Left ventricle myocardium inferior (tissue), 1 donor: ENCODE measurements around the gene SPATA6L. TPM values are rescaled to one million over a fixed set of nuclear protein-coding genes. Genes with fewer than 3 reads are reported as not detected.

Experiments used
- DNase-seq: peaks from one replicate; pipeline ENCODE4 v3.0.0-alpha.2; 2020
- H3K27ac ChIP-seq: fragments of 200-600 bp; replicated peaks from 2 replicates; pipeline ENCODE4 v1.8.0; 2021
- H3K27me3 ChIP-seq: fragments of 200-600 bp; 2 replicates; pipeline ENCODE4 v1.8.0; 2021; ENCODE audit warnings: low read depth
- H3K36me3 ChIP-seq: fragments of 200-600 bp; 2 replicates; pipeline ENCODE4 v1.8.0; 2021
- H3K4me1 ChIP-seq: fragments of 200-600 bp; 2 replicates; pipeline ENCODE4 v1.8.0; 2021
- H3K4me3 ChIP-seq: fragments of 200-600 bp; 2 replicates; pipeline ENCODE4 v1.8.0; 2021; ENCODE audit warnings: mild to moderate bottlenecking, moderate library complexity
- H3K9me3 ChIP-seq: fragments of 200-600 bp; replicated peaks from 2 replicates; pipeline ENCODE4 v1.8.0; 2021
- intact Hi-C: fragments of 100-400 bp; cut with micrococcal nuclease; formaldehyde crosslinking; loops from one replicate; pipeline ENCODE4 v1.11.0; 2022
- total RNA-seq: library from RNA; stranded (reverse); fragmentation: NEBNext Ultra II Directional; extraction: Animal tissue kit (Norgen Biotek cat#: 25700); gene quantifications from one replicate; pipeline ENCODE4 v1.2.1, GENCODE V29; 2021
- TF ChIP-seq, protein P1 (sequence below): fragments of 200-600 bp; IDR thresholded peaks from 2 replicates; pipeline ENCODE4 v1.8.0; 2021; ENCODE audit warnings: antibody characterized with exemption, mild to moderate bottlenecking, borderline replicate concordance
- donor health status: DM: no; HTN: yes; CAD: no; lungs with severe emphysema.

SPATA6L gene
- total RNA-seq, 1 donor from 2014 or later: 0.96 TPM

DNA sequence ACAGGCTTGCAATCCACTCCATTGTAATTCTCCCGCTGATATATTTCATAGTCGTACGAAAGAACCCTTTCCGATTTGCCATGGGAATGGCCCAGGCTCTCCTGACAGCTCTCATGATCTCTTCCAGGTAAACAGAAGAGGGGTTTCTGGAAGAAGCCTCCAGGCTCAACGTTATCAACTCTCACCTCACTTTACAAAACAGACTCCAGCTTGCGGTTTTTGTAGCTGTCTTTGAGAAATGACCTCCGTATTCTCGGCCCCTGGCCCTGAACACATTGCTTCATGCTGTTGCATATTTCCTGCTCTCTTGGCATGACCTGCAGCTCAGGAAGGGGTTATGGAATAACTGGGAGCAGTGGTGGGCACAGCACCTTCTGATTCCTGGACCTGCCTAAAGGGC lies 90.3 kb downstream of the SPATA6L start:
- DNase-seq: no peak
- Histone ChIP-seq H3K4me3 (no peak overlapping the region), H3K27ac (no peak overlapping the region), H3K27me3 (no peaks in the 10 kb centered on the region), H3K36me3 (peaks cover 10% of the 10 kb centered on the region), H3K9me3 (no peaks in the 10 kb centered on the region), H3K4me1 (peaks cover 7% of the 10 kb centered on the region)
- TF ChIP-seq, protein P1, sequence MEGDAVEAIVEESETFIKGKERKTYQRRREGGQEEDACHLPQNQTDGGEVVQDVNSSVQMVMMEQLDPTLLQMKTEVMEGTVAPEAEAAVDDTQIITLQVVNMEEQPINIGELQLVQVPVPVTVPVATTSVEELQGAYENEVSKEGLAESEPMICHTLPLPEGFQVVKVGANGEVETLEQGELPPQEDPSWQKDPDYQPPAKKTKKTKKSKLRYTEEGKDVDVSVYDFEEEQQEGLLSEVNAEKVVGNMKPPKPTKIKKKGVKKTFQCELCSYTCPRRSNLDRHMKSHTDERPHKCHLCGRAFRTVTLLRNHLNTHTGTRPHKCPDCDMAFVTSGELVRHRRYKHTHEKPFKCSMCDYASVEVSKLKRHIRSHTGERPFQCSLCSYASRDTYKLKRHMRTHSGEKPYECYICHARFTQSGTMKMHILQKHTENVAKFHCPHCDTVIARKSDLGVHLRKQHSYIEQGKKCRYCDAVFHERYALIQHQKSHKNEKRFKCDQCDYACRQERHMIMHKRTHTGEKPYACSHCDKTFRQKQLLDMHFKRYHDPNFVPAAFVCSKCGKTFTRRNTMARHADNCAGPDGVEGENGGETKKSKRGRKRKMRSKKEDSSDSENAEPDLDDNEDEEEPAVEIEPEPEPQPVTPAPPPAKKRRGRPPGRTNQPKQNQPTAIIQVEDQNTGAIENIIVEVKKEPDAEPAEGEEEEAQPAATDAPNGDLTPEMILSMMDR: no peak
- intact Hi-C loops: no loop called here

DNA sequence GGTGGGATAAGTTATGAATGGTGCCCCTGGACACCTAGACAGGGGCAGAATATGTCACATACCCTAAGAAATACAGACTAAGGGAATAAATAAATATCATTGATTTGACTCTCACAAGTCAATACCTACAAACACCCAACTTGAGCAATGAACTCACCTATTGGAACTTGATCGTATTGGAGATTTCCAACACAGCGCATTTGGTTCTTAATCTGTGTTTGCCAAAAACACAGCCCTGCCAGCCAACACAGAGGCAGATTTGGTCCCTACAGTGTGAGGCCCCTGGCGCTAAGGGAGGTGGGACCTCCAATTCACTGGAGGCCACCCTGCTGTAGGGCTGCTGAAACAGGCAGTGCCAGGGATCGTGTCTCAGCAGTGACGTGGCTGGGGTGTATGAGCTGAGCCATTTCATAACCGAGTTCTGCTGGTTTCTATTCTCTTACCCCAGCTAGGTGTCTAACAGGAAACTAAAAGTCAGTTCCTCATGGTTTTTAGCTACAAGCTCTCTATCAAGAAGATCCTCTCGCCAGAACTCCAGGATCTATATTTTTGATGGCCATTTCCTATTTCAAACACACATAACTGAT lies 91.5 kb downstream of the SPATA6L start:
- intact Hi-C loops: no loop called here
- TF ChIP-seq, protein P1: no peak
- peaks cover 7% of the 10 kb centered on the region for H3K4me1 ChIP-seq
- DNase-seq: no peak
- H3K27me3 ChIP-seq: no peaks in the 10 kb centered on the region
- H3K27ac ChIP-seq: no peak overlapping the region
- H3K4me3 ChIP-seq: no peak overlapping the region
- H3K36me3 ChIP-seq: peaks cover 14% of the 10 kb centered on the region
- H3K9me3 ChIP-seq: no peaks in the 10 kb centered on the region

DNA sequence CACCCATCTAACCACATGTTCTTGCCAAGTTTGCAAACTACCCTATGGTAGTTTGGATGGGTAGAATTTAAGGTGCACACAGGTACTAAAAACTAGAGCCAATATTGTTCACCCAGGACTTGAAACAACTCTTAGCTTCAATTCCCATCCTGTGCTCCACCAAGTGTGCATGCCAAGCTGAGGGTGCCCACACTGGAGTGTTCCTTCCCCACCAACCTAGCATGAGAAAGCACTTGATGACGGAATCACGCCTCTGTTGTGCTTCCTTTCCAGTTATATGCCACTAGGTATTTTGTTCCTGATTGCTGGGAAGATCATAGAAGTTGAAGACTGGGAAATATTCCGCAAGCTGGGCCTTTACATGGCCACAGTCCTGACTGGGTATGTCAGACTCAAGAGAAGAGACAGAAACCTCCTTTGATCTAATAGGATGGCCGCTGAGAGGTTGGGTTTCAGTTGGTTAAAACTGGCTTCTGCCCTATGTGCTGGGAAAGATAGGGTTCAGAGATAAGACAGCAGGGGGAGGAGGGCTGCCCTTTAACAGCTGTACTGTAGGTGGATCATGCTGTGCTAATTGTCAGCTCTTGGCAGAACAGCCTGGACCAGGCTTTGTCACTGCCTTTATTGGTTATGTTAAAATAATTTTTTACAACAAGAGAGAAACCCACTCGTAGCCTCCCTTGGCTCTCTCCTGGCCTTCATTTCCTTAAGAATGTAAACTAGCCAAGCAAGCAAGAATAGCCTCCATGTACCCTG lies 92.5 kb downstream of the SPATA6L start:
- no peaks in the 10 kb centered on the region for H3K9me3 ChIP-seq
- TF ChIP-seq, protein P1: no peak
- H3K4me3 ChIP-seq: no peak overlapping the region
- no peaks in the 10 kb centered on the region for H3K27me3 ChIP-seq
- intact Hi-C loops: no loop called here
- peaks cover 14% of the 10 kb centered on the region for H3K36me3 ChIP-seq
- peaks cover 7% of the 10 kb centered on the region for H3K4me1 ChIP-seq
- no peak overlapping the region for H3K27ac ChIP-seq
- no peak for DNase-seq

DNA sequence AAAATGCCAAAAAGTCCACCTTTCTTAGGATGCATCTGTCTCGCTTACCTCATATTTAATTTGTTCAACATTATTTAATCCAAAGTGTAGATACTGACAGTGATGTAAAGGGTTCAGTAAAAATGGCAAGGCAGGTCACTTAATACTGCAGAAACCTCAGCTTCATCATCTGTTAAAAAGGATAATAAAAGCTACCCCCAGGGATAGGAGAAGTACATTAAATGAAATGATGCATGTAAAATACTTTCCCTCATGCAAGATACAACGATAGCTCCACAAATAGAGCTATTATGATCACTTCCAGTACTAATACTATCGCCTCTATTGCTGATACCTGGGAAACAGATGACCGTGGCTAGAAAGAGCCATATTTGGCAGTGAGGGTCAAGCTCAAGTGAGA lies 93.1 kb downstream of the SPATA6L start:
- peaks cover 7% of the 10 kb centered on the region for H3K4me1 ChIP-seq
- intact Hi-C loops: no loop called here

DNA sequence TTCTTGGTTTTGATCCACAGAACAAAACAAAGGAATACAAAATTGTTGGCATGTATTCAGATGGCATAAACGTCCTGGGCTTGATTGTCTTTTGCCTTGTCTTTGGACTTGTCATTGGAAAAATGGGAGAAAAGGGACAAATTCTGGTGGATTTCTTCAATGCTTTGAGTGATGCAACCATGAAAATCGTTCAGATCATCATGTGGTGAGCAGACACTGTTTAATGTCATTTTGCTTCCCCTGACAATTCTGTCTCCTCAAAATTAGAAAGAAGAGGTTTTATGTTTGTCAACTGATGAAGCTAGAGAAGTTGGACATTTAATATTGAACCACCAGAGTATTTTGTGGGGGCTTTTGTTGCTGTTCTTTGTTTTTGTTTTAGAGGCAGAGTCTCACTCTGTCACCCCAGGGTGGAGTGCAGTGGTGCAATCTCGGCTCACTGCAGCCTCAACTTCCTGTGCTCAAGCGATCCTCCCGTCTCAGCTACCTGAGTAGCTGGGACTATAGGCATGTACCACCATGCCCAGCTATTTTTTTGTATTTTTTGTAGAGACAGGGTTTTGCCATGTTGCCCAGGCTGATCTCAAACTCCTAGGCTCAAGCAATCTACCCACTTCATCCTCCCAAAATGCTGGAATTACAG lies 94.0 kb downstream of the SPATA6L start:
- peaks cover 7% of the 10 kb centered on the region for H3K4me1 ChIP-seq
- TF ChIP-seq, protein P1: no peak
- DNase-seq: no peak
- intact Hi-C loops: no loop called here
- H3K4me3 ChIP-seq: no peak overlapping the region
- peaks cover 14% of the 10 kb centered on the region for H3K36me3 ChIP-seq
- no peaks in the 10 kb centered on the region for H3K9me3 ChIP-seq
- no peaks in the 10 kb centered on the region for H3K27me3 ChIP-seq
- H3K27ac ChIP-seq: no peak overlapping the region

More for the DNA sequence above, 93.1 kb downstream of the SPATA6L start:
- no peaks in the 10 kb centered on the region for H3K27me3 ChIP-seq
- TF ChIP-seq, protein P1: no peak
- peaks cover 14% of the 10 kb centered on the region for H3K36me3 ChIP-seq
- no peak overlapping the region for H3K4me3 ChIP-seq
- no peaks in the 10 kb centered on the region for H3K9me3 ChIP-seq
- no peak for DNase-seq
- no peak overlapping the region for H3K27ac ChIP-seq
